Endometrial microvascular endothelial cells (primary cell): ENCODE data around the gene SETD1A. TPM values are rescaled to one million over a fixed set of nuclear protein-coding genes. Genes with fewer than 3 reads are reported as not detected.

Source experiments
- in situ Hi-C: cut with HindIII; loops from 2 replicates; pipeline ENCODE4 v1.10.0; 2017; ENCODE audit warnings: low sequenced_read_pairs, low pct_unique_long_range_greater_than_20kb; ENCODE audit errors: inconsistent ontology term
- total RNA-seq: library from RNA; depleted of rRNA; stranded (reverse); fragments of >200 nt; gene quantifications from one replicate; pipeline ENCODE4 v1.2.3, GENCODE V29; 2015; ENCODE audit errors: inconsistent ontology term

The SETD1A gene
- total RNA-seq, 1 donor from 2014 or later = 5.0 TPM

- in situ Hi-C loops = loop anchor here (25.0 kb wide), 1 partner anchor 112 kb away; the partner anchor contains the start of genes ZNF646 and ZNF668
Measured at GRCh38 chr16:30950516-30951065, 7.0 kb upstream of the SETD1A start.

DNA sequence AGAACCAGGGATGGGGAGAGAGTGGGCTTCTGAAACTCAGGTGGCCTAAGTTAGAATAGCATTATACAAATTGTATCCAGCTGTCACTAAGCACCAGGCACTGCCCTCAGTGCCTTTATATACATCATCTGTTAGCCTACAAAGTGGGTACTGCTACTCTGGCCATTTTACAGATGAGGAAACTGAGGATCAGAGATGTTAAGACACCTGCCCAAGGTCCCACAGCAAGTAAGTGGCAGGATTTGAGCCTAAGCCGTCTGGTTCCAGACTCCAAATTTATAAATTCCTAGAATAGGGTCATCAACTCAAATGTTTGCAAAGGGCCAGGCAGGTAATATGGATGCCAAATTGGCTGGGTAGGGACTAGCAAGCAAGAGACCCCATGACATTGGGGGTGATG lies 6.4 kb upstream of the SETD1A start:
- in situ Hi-C loops = loop anchor here (25.0 kb wide), 1 partner anchor 111 kb away; the partner anchor contains the start of genes ZNF646 and ZNF668

- in situ Hi-C loops = loop anchor here (25.0 kb wide), 1 partner anchor 111 kb away; the partner anchor contains the start of genes ZNF646 and ZNF668
Measured at GRCh38 chr16:30951750-30952149, 5.8 kb upstream of the SETD1A start.

- in situ Hi-C loops = loop anchor here (25.0 kb wide), 1 partner anchor 109 kb away; the partner anchor contains the start of genes ZNF646 and ZNF668
Measured at GRCh38 chr16:30953111-30953510, 4.4 kb upstream of the SETD1A start.

DNA sequence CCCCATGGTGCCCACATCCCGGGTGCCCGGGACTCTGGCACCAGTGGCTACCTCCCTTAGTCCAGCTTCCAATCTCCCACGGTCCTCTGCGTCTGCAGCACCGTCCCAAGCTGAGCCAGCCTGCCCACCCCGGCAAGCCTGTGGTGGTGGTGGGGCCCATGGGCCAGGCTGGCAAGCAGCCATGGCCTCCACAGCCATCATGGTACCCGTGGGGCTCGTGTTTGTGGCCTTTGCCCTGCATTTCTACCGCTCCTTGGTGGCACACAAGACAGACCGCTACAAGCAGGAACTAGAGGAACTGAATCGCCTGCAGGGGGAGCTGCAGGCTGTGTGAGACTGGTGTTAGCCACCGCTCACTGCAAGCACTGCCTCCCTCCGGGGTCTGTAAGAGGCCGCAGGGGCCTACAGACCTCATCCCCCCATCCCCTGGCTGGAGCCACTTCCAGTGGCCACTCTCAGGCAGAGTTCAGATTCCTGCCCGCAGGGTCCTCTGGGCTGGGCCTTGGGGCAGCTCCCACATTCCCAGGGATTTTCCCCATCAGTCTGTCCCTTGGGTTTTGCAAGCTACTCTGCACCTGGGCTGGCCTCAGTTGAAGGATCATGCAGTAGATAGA lies 3.9 kb upstream of the SETD1A start:
- in situ Hi-C loops = loop anchor here (25.0 kb wide), 1 partner anchor 109 kb away; the partner anchor contains the start of genes ZNF646 and ZNF668

GRCh38 chr16:30954993-30955392 lies 2.6 kb upstream of the SETD1A start:
- in situ Hi-C loops = loop anchor here (25.0 kb wide), 1 partner anchor 107 kb away; the partner anchor contains the start of genes ZNF646 and ZNF668

GRCh38 chr16:30956601-30957455 lies 726 bp upstream of the SETD1A start:
- in situ Hi-C loops = loop anchor here (25.0 kb wide), 1 partner anchor 105 kb away; the partner anchor contains the start of genes ZNF646 and ZNF668

GRCh38 chr16:30958175-30959079 lies 873 bp downstream of the SETD1A start:
- in situ Hi-C loops = loop anchor here (25.0 kb wide), 1 partner anchor 104 kb away; the partner anchor contains the start of genes ZNF646 and ZNF668

GRCh38 chr16:30961384-30961783 lies 3.8 kb downstream of the SETD1A start:
- in situ Hi-C loops = loop anchor here (25.0 kb wide), 1 partner anchor 101 kb away; the partner anchor contains the start of genes ZNF646 and ZNF668

DNA sequence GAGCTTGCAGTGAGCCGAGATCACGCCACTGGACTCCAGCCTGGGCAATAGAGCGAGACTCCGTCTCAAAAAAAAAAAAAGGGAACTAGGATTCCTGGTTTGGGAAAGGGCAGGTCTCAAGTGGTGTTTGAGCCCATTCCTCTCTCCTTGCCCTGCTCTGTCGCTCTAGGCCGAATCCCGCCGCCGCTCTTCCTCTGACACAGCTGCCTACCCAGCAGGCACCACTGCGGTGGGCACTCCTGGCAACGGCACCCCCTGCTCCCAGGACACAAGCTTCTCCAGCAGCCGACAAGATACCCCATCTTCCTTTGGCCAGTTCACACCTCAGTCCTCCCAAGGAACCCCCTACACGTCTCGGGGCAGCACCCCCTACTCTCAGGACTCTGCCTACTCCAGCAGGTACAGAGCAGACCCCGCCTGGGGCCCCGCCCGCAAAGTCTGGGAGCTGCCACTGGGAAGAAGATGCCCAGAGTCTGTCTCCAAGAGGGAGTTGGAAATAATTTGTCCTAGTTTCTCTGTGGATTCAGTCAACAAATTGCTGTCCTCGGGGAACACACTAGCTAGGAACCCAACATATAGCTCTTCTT lies 6.5 kb downstream of the SETD1A start:
- in situ Hi-C loops = loop anchor here (25.0 kb wide), 1 partner anchor 98 kb away; the partner anchor contains the start of genes ZNF646 and ZNF668

DNA sequence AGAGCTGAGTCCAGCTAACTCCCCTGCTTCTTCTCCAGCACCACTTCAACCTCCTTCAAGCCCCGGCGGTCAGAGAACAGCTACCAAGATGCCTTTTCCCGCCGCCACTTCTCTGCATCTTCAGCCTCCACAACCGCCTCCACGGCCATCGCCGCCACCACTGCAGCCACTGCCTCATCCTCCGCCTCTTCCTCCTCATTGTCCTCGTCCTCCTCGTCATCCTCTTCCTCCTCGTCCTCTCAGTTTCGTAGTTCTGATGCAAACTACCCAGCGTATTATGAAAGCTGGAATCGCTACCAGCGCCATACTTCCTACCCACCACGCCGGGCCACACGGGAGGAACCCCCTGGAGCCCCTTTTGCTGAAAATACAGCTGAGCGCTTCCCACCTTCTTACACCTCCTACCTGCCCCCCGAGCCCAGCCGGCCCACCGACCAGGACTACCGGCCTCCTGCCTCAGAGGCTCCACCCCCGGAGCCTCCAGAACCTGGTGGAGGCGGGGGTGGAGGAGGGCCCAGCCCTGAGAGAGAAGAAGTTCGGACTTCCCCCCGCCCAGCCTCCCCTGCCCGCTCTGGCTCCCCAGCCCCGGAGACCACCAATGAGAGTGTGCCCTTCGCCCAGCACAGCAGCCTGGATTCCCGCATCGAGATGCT lies 7.1 kb downstream of the SETD1A start:
- in situ Hi-C loops = loop anchor here (25.0 kb wide), 1 partner anchor 98 kb away; the partner anchor contains the start of genes ZNF646 and ZNF668

DNA sequence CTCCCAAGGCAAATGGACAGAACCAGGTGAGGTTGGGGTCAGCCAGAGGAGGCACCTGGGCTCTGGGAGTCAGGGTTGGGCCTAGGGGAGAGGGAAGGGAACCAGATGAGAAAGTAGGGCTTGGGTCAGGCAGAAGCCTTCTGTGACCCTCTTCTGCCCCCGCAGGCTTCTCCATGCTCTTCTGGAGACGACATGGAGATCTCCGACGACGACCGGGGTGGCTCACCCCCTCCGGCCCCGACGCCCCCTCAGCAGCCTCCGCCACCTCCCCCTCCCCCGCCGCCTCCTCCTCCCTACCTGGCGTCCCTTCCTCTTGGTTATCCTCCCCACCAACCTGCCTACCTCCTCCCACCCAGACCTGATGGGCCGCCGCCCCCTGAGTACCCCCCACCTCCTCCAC lies 7.9 kb downstream of the SETD1A start:
- in situ Hi-C loops = loop anchor here (25.0 kb wide), 1 partner anchor 97 kb away; the partner anchor contains the start of genes ZNF646 and ZNF668

DNA sequence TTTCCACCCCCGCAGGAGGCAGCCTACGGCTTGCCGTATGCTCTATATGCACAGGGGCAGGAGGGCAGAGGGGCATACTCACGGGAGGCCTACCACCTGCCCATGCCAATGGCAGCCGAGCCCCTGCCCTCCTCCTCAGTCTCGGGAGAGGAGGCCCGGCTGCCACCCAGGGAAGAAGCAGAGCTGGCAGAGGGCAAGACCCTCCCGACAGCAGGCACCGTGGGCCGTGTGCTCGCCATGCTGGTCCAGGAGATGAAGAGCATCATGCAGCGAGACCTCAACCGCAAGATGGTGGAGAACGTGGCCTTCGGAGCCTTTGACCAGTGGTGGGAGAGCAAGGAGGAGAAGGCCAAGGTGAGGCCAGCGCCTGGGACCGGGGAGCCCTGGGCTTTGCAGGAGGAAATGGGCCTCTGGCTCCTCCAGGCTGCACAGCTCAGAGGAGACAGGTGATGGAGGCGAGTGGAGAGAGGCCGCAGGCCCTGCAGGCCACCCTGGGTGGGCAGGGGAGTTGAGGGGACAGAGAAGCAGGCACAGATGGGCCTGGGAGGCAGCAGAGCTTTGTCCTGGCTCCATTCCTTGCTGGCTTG lies 8.6 kb downstream of the SETD1A start:
- in situ Hi-C loops = loop anchor here (25.0 kb wide), 1 partner anchor 96 kb away; the partner anchor contains the start of genes ZNF646 and ZNF668

- in situ Hi-C loops = loop anchor here (25.0 kb wide), 1 partner anchor 95 kb away; the partner anchor contains the start of genes ZNF646 and ZNF668
Measured at GRCh38 chr16:30967795-30968194, 10.2 kb downstream of the SETD1A start.

DNA sequence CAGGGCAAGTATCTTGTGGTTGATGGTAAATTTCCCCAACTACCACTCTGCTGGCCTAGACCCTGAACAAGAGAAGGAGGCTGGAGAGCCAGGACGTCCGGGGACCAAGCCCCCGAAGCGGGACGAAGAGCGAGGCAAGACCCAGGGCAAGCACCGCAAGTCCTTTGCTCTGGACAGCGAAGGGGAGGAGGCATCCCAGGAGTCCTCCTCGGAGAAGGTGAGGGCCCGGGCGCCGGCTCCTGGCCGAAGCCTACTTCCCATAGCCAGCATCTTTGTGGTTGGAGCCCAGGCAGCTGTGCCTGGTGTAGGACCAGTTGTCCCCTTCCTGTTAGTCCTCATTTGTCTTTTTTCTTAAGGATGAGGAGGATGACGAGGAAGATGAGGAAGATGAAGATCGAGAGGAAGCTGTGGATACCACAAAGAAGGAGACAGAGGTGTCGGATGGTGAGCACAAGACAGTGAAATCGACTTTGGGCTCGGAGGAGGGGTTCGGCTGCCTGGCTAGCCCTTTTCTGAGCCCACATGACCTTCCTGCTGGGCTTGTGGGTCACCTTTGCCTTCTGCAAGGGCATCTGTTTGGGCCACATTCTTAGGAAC lies 11.8 kb downstream of the SETD1A start:
- in situ Hi-C loops = loop anchor here (25.0 kb wide), 1 partner anchor 93 kb away; the partner anchor contains the start of genes ZNF646 and ZNF668

DNA sequence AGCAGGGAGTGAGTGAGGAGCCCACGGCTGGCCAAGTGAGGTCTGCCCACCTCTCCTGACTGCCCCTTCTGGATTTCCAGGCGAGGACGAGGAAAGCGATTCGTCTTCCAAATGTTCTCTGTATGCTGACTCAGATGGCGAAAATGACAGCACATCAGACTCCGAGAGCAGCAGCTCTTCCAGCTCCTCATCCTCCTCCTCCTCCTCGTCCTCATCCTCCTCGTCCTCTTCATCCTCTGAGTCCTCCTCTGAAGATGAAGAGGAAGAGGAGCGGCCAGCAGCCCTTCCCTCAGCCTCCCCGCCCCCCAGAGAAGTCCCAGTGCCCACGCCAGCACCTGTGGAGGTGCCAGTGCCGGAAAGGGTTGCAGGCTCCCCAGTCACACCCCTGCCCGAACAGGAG lies 13.7 kb downstream of the SETD1A start:
- in situ Hi-C loops = loop anchor here (25.0 kb wide), 1 partner anchor 91 kb away; the partner anchor contains the start of genes ZNF646 and ZNF668
